ENCODE measurements around the gene BACE2. TPM values are rescaled to one million over a fixed set of nuclear protein-coding genes. Genes with fewer than 3 reads are reported as not detected.

BACE2 gene
- total and polyA plus RNA-seq, 2 of the 4 experiments (the other 2 are of a cell fraction), result 17.0 to 35.5 TPM

DNA sequence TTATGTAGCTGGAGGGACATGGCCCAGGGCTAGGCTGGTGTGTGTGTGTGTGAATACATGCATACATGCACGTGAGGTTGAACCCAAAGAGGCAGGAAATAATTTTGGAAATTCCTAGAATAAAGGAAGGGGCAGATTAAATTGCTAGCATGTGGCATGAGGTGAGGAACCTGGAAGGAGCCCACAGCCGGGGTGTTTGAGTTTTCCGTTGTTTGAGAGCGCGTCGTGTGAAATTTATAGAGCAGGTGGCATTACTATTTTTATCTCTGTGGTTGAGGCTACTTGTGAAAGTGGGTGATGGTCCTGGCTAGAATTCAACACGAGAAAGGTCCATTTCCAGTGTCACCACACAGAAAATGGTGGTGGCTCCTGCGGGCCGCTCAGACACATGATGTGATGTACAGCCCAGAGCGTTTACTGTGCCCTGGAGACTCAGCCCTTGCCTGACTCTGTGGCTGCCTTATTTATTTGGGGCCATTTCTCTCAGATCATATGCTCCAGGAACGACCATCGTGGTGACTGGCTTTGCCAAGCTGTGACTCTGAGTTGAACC lies 48.0 kb downstream of the BACE2 start:
- BruUV-seq (replicated peaks), result no TSS peak
- ChIA-PET CTCF (no interaction called here), POLR2A (ENCODE audit: unreplicated experiment) (no interaction called here)
- H4K5ac ChIP-seq (ENCODE audit: low read depth, low read length), result no peak overlapping the region
- H4K91ac ChIP-seq (ENCODE audit: insufficient read depth, low read depth, low read length), result no peak overlapping the region
- no peak overlapping the region for H3K23ac ChIP-seq (ENCODE audit: low read depth, low read length)
- H4K8ac ChIP-seq (ENCODE audit: low read depth in 2 of 2, low read length in 2 of 2), result no peak overlapping the region
- H3K56ac ChIP-seq (ENCODE audit: extremely low read depth, insufficient read depth, low read length), result no peak overlapping the region
- H3K14ac ChIP-seq (replicated peaks; ENCODE audit: low read depth, low read length), result no peak overlapping the region
- peaks cover 8% of the 10 kb centered on the region for H3K4me1 ChIP-seq (ENCODE audit: control insufficient read depth, insufficient read depth, low read length)
- TF ChIP-seq POLR2A (IDR thresholded peaks at IDR 0.05; ENCODE audit: low read depth, low read length), result no peak
- no peak for TF ChIP-seq MXI1 (IDR thresholded peaks at IDR 0.05; ENCODE audit: borderline replicate concordance, low read depth, low read length)
- no peak for TF ChIP-seq CEBPB (IDR thresholded peaks at IDR 0.05; ENCODE audit: low read depth, low read length)
- TF ChIP-seq BHLHE40 (IDR thresholded peaks at IDR 0.05; ENCODE audit: low read depth, low read length), result no peak
- no peak for TF ChIP-seq SMC3 (IDR thresholded peaks at IDR 0.05; ENCODE audit: low read depth, low read length)
- TF ChIP-seq USF2 (IDR thresholded peaks at IDR 0.05; ENCODE audit: low read depth, low read length), result no peak
- TF ChIP-seq CTCF (conservative IDR thresholded peaks at IDR 0.05; ENCODE audit: low read depth, low read length), result no peak
- TF ChIP-seq, protein P1, sequence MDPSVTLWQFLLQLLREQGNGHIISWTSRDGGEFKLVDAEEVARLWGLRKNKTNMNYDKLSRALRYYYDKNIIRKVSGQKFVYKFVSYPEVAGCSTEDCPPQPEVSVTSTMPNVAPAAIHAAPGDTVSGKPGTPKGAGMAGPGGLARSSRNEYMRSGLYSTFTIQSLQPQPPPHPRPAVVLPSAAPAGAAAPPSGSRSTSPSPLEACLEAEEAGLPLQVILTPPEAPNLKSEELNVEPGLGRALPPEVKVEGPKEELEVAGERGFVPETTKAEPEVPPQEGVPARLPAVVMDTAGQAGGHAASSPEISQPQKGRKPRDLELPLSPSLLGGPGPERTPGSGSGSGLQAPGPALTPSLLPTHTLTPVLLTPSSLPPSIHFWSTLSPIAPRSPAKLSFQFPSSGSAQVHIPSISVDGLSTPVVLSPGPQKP (IDR thresholded peaks at IDR 0.05; ENCODE audit: borderline replicate concordance, low read depth, low read length), result no peak
- no peak for TF ChIP-seq MAZ (IDR thresholded peaks at IDR 0.05; ENCODE audit: borderline replicate concordance, low read depth, low read length)
- no peak for TF ChIP-seq RAD21 (IDR thresholded peaks at IDR 0.05; ENCODE audit: low read length)
- TF ChIP-seq MAFK (IDR thresholded peaks at IDR 0.05; ENCODE audit: low read depth, low read length), result no peak
- no peak for TF ChIP-seq FOS (IDR thresholded peaks at IDR 0.05; ENCODE audit: low read depth, low read length)
- no peak for TF ChIP-seq NFE2L2 (IDR thresholded peaks at IDR 0.05; ENCODE audit: low read depth, low read length)
- TF ChIP-seq RCOR1 (IDR thresholded peaks at IDR 0.05; ENCODE audit: insufficient replicate concordance, low read length), result no peak
- TF ChIP-seq RFX5 (IDR thresholded peaks at IDR 0.05; ENCODE audit: low read depth, low read length), result no peak
- no peak for TF ChIP-seq CHD1 (IDR thresholded peaks at IDR 0.05; ENCODE audit: low read depth, low read length)
- in situ Hi-C loops (cut with MboI; ENCODE audit: low sequenced_read_pairs), result no loop called here
- ATAC-seq (ENCODE audit: low read depth), result no peak
- H3K4ac ChIP-seq (ENCODE audit: low read depth, low read length), result no peak overlapping the region; the same call in 1 of the 2 replicates
- no peaks in the 10 kb centered on the region for H4K20me1 ChIP-seq (ENCODE audit: insufficient read depth, low read length)
- WGBS, 2 experiments (ENCODE audit: extremely low coverage in 2 of 2, insufficient read length in 1 of 2), result 75% methylated on average over 4 of the region's 12 CpGs; no CpG with 5 or more reads in 1 of the 2 experiments
- no peak overlapping the region for H2BK120ac ChIP-seq (ENCODE audit: low read depth, low read length)
- no peak overlapping the region for H2AK9ac ChIP-seq (replicated peaks; ENCODE audit: low read depth, low read length, poor library complexity)
- peaks cover 2% of the 10 kb centered on the region; the same call in 1 of the 2 replicates for H3K9me1 ChIP-seq (ENCODE audit: insufficient read depth, low read length)
- no peak overlapping the region for H3K18ac ChIP-seq (ENCODE audit: low read depth, low read length)
- no peaks in the 10 kb centered on the region for H3K79me1 ChIP-seq (ENCODE audit: low read depth in 1 of 2, low read length in 2 of 2)
- no peak overlapping the region for H3K4me3 ChIP-seq (ENCODE audit: insufficient read depth, low read depth, low read length)
- H2BK5ac ChIP-seq (ENCODE audit: low read depth, low read length, poor library complexity, severe bottlenecking), result peak overlapping the region; percentile 6
- dilution Hi-C loops (cut with HindIII; ENCODE audit: low sequenced_read_pairs, unreplicated experiment), result no loop called here
- H3K4me2 ChIP-seq (ENCODE audit: low read depth, low read length), result no peak overlapping the region
- no peaks in the 10 kb centered on the region for H3K9me3 ChIP-seq (ENCODE audit: control insufficient read depth, insufficient read depth, low read length)
- H3K36me3 ChIP-seq (ENCODE audit: control insufficient read depth, insufficient read depth, low read length), result no peaks in the 10 kb centered on the region
- DNase-seq, result no peak
- intact Hi-C loops (cut with micrococcal nuclease), result no loop called here
- no peaks in the 10 kb centered on the region for H3K27me3 ChIP-seq (ENCODE audit: control insufficient read depth, insufficient read depth, low read length)
- H2AFZ ChIP-seq (replicated peaks; ENCODE audit: low read length, poor library complexity), result no peak overlapping the region
- no peak overlapping the region for H3K27ac ChIP-seq (ENCODE audit: insufficient read depth, low read length)
- H2BK15ac ChIP-seq (ENCODE audit: low read depth, low read length), result no peak overlapping the region
- no peak overlapping the region for H2BK20ac ChIP-seq (ENCODE audit: low read depth, low read length)
- H2AK5ac ChIP-seq (ENCODE audit: low read depth, low read length), result no peak overlapping the region
- H3K9ac ChIP-seq (ENCODE audit: low read depth, low read length), result no peak overlapping the region

Data from IMR-90 (cell line).